Erythroblast (primary cell): ENCODE results near the gene CYP4A22.

Experiments
- GATA1 ChIP-seq: IDR thresholded peaks from 2 replicates; pipeline ENCODE4 v1.6.1; 2011; ENCODE audit warnings: low read depth, mild to moderate bottlenecking, control low read depth, low read length, moderate library complexity
- POLR2A ChIP-seq: IDR thresholded peaks from 2 replicates; pipeline ENCODE4 v1.6.1; 2011; ENCODE audit warnings: mild to moderate bottlenecking, low read length

DNA sequence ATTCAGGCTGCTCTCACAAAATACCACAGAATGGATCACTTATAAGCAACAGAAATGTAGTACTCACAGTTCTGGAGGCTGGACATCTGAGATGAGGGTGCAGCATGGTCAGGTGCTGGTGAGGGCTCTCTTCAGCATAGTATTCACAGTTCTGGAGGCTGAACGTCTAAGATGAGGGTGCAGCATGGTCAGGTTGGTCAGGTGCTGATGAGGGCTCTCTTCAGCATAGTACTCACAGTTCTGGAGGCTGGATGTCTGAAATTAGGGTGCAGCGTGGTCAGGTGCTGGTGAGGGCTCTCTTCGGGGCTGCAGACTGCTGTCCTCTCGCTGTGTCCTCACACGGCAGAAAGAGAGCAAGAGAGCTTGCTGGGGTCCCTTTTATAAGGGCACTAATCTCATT lies 35.5 kb downstream of the CYP4A22 start:
- TF ChIP-seq POLR2A (no peak), GATA1 (no peak)
